Putamen (tissue), 1 donor: Measurements from ENCODE around the gene RUFY2.

Experiments used
- DNase-seq: peaks from one replicate; pipeline ENCODE4 v3.0.0-alpha.2; 2016; ENCODE audit warnings: low spot score

Gene RUFY2

DNA sequence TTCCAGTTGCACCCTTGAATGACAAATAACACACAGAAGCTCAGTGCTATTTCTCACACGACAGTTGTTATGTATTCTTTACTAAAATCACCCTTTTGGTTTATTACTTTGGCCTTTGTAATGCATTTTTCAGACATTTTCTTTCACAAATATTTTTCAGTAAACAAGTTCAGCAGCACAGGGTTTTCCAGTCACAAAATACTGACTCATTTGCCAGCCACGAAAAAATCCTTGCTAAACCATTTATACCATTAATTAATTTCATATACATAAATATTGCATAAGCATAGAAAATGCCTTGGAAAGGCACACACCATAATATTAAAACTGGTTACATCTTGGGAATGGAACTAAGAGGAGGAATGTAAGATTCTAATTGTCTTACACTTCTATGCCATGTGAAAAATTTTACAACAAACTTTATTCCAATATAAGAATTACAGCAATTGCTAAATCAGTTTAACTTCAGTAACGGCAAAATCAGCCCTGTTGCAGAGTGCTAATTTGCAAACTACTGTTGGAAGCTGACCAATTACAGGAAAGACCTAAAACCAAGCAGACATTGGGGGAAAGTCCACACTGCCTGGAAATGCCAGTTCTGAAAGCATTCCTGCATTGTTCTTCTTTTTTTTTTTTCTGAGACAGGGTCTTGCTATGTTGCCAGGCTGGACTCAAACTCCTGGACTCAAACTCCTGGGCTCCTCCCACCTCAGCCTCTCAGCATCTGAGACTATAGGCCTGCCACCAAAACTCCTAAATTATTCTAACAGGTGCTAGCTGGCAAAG is 42.8 kb downstream of the RUFY2 start:
- DNase-seq = no peak

DNA sequence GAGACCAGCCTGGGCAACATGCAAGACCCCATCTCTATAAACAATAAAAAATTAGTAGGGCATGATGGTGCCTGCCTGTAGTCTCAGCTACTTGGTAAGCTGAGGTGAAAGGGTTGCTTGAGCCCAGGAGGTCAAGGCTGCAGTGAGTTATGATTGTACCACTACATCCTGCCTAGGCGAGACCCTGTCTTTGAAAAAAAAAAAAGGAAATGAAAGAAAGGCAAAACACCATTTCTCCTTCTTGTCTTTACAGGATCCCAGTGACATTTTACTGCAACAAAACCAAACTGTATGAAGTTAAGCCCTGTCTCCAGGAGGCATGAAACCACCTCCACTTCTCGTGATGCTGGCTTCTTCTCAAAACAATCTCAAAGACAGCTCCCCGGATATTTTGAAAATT is 44.5 kb downstream of the RUFY2 start:
- DNase-seq = no peak

DNA sequence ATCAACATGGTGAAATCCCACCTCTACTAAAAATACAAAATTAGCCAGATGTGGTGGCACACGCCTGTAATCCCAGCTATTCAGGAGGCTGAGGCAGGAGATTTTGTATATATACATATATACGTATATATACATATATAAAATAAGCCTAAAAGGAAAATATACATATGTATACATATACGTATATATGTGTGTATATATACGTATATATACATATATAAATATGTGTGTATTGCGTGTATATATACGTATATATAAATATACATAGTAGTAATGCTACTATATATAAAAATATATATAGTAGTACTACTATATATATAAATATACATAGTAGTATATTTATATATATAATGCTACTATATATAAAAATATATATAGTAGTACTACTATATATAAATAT is 47.9 kb downstream of the RUFY2 start:
- DNase-seq = no peak

DNA sequence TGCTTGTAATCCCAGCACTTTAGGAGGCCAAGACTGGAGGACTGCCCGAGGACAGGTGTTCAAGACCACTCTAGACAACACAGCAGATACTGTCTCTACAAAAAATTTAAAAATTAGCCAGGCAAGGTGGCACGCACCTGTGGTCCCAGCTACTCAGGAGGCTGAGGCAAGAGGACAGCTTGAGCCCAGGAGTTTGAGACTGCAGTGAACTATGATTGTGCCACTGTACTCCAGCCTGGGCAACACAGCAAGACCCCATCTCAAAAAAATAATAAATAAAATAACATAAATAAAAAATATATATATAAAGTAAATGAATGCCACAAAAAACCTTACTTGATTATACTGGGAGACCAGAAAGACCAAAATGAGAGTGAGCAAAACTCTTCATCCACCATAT is 53.5 kb downstream of the RUFY2 start:
- DNase-seq = no peak

DNA sequence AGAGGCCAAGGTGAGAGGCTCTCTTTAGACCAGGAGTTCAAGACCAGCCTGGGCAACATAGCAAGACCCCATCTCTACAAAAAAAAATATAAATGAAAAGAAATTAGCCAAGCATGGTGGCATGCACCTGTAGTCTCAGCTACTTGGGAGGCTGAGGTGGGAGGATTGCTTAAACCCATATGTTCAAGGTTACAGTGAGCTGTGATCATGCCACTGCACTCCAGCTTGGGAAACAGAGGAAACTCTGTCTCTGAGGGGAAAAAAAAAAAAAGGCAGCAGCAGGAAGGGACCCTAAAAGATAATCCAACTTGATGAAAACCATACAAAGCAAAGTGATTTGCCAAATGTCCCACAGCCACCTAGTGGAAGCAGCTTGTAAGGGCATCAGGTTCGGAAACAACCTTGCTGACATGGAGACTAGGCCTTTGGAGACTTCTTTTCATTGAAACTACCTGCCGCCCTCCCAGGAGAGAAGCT is 58.8 kb downstream of the RUFY2 start:
- DNase-seq = no peak

DNA sequence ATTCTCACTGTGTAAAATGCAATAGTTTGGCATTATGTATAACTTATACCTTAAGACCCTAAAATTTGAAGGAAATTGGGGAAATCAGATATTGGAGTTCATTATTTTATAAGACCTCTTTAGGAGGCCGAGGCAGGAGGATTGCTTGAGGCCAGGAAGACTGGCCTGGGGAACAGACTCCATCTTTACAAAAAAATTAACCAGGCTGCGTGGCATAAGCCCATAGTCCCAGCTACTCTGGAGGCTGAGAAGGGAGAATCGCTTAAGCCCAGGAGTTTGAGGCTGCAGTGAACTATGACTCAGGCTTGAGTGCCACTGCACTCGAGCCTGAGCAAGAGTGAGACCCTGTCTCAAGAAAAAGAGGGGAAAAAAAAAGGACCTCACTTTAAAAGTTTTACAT is 60.3 kb downstream of the RUFY2 start:
- DNase-seq = no peak

DNA sequence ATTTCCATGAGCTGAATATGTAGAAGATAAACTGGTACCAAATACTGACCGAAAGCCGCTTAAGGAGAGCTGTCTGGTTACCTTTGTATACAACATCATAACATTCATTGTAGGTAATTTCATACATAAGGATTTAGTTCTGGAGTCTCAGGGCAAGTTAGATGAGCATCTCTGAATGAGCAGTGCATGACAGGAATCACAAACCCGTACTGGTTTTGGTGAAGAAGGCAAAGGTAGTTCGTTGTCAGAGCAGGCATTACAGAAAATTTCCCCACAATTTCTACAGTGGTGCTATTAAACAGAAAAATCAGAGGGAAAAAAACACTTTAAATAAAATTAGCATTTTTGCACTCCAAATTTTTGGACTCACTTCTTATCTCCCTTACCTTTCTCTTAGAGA is 61.5 kb downstream of the RUFY2 start:
- DNase-seq = no peak

DNA sequence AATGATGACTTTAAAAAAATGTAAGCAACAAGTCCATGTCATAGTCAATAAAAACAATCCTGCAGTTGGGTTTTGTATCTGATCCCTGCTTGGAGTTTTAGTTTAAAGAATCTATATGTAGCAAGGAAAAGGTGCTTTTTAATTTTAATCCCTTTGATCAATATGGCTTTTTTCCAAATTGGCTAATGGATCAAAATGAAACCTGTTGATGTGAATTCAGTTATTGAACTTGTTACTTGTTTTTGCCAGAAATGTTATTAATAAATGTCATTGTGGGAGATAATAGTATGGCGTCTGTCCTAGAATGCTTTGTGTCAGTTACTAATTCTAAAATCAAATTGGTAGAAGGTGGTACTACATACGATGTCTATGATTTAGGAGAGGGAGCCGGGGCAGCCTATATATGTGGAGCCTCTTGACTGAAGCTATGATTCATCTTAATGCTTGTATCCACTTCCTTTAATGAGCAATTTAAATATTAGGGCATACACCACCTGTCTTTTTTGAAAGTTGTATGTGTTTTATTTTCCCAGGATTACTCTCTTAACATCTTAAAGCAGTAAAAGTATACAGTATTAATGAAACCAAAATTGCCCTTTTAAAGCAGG is 64.1 kb downstream of the RUFY2 start:
- DNase-seq = no peak

DNA sequence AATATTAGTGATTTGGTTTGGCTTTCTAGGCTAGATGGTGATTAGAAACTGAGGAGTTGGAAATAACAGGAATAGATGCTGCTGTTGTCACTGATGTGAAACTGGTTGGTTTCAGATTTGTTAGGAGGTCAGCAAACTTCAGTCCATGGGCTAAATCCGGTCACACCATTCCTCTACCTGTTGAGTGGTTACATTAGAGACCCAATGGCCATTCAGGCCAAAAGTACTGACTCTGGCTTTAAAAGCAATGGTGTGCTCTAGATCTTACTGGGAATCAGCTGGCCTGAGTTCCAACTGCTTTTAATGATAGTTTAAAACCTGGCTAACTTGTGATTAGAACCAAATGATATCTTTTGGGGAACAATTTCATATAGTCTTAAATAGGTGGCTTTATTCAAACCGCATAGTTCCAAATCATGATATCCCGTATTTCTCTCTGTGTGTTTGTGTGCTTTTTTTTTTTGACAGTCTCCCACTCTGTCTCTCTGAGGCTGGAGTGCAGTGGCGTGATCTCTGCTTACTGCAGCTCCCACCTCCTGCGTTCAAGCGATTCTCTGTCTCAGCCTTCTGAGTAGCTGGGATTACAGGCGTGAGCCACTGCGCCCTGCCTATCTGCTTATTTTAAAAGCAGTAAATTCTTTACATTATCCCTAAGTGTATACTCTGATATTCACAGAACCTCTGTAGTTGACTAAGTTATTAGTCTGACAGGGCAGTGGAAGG is 66.6 kb downstream of the RUFY2 start:
- DNase-seq = no peak

DNA sequence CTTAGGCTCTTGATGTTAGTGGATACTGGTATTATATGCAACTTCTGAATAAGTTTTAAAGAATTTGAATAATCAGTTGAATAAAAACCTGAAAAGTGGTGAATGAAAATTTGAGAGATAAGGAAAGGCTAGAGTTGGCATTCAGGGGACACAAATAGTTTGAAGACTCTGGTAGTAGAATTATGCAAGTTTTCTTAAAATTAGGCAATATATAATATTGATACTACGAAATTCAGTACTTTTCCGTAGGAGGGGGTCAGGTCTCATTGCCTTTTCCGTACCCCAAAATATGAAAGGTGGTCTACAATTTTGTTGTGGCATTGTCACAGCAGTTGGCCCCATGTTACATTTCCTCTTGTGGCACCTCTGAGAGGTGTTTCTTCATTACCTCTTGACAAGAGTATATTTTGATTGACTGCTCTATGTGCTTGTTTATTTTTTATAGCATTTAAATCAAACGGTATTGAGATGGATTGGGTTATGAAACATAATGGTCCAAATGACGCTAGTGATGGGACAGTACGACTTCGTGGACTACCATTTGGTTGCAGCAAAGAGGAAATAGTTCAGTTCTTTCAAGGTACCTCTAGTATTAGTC is 70.2 kb downstream of the RUFY2 start:
- no peak for DNase-seq

DNA sequence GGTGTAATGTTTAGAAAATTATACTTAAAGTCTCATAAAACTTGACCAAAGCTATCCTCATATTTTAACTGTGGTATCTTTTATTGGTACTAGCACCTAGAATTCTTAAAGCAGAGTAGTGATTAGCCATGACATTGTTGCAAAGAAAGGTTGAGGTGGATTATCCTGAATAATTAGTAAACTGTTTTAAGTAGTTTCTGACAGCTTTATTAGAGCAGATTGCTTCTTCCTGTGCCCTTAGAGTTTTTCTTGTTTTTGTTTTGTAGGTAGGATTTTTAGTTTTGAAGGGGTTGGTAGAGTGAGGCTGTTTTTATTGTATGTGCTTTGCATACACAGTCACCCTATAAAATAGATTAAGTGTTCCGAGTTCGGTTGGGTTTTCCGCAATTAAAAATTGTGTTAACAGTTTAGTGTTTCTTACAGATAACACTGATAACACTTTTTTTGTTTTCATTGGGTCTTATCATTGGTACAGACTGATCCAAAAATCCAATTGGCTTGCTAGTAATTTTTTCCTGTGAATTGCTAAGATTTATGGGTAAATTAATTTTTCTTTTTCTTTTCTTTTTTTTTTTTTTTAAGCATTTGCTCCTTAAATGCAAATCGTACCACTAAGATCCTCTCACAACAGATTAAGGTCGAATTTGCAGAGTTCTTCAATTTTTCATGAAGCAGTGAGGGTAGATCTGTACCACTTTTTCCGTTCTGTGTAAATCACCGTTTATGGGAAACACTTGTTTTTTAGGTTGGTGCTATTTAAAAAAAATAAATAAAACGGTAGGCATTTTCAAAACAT is 72.2 kb downstream of the RUFY2 start:
- no peak for DNase-seq

DNA sequence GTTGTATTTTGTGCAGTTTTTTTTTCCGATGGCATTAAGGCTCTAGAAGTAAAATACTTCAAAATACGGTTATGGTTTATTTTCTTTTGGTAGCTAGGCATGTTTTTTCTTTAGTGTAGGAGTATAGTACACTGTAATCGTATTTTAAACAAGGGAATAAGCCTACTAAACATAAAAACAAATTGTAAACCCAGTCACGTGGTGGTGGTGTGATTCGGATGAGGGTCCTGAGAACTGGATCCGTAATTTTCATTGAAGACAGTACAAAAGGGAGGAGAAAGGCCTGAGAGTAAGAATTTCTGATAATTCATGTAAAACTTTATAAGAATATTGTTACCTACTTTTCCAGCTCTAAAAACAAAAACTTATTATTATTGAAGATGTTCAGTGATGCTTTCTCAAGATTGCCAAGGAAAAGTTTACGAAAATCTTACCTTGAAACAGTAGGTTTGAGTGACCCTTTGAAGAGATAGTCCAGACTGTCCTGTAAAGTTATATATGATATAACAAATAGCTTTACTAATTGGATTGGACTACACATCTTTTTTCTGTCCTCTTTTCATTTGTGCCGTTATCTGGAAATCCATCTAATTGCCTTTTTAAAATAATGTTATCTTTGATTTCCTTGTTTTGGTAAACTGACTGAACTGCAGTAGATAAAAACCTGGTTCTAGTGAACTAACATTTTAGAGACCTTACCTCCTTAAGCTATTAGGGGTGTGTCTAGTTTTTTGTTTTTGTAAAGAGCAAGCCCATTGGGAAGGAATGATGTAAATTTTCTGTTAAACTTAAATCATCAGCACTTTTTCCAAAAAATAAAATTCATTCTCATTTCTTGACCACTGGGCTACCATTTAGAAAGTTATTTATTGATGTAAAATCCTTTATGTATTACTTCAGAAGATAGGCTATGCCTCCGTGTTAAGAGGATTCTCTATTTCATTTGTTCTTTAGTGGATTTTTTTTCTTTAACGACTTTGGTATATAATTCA is 73.3 kb downstream of the RUFY2 start:
- DNase-seq = no peak

DNA sequence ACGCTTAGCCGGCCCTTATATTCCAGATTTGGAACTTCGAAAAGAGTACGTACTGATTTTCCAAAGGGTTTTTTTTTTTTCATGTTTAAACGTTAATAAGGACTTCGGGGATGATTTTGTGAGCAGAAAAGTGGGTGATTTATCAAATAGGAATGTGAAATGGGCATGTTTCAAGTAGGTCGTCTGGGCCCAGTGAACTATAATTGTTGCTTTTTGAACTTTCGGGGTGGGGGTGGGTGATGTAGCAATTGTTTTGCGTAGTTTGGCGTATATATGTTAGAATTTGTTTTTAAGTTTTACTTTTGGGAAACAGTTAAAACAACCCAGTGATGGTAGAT is 74.0 kb downstream of the RUFY2 start:
- DNase-seq = no peak

DNA sequence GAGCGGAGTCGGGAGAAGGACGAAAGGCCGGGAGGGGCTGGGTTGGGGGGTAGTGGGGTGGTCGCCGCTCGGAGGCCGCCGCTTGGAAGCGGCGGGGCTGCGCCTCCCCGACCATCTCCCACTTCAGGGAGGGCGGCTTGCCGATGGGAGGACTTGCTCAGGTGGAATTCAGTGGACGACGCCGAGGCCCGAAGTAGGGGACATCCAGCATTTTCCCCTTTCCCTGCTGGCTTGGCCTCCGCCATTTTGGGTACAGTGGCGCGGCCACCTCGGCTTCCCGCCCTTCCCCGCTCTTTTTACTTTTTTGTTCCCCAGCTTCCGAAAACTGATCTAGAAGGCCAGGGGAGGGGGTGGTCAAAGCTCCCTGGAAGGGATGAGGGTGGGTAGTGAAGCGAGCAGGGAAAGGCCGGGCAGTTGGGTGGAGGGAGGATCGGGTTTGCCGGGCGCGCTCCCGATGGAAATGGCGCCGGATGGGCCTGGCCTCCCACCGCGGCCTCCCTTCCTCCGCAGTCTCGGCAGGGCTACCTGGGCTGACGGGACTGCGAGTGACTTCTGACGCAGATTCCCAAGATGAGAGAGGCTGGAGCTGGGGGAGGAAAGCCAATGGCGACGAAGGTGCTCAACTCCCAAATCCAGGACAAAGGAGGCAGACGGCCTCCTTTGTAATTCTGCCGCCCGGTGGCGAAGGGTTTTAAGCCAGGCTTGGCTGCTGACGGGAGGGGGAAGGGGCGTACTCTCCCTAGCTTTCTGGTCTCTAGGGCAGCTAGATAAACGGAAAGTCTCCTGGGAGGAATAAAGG is 74.6 kb downstream of the RUFY2 start, which contains the start of gene PBLD:
PBLD (minus strand) TSS at position 670 of the 799 bp plus-strand sequence. CDS start 26,084 bp downstream, outside the sequence.
- DNase-seq = peak; percentile 79

DNA sequence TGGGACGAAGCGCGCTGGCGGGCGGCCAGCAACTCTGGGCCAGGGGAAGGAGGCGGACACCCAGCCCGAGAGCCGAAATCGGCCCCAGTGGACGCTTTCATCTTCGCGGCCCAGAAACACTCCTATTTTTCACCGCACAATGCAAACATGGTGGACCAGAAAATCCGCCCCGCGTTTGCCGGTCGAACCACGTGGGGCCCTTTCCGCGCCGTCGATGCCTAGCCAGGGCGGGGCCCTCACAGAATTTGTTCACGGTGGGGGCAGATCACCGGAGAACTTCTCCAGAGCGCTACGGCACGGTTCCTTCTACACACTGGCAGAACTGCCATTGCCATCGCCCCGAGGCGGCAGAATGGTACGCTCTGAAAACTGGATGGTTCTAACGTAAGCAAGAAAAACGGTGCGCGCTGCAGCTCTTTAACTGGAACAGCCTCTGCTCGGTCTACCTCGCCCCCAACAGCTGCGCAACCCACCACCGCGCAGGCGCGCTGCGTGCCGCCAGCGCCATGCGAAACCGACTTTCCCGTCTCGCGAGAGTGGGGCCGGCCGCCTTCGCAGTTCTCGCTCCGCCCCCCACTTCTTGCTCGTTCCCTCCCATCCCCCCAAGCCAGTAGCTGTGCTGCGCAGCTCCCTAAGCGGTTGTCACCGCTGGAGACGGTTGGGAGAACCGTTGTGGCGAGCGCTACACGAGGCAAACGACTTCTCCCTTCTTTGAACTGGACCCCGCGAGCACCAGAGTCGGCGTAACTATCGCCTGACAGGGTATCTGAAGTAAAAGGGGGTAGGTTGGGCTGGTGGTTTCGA is 75.4 kb downstream of the RUFY2 start, which contains the start of gene HNRNPH3:
HNRNPH3 (plus strand) TSS at position 610 of the 804 bp plus-strand sequence. CDS start 5,158 bp downstream, outside the sequence.
- peak; percentile 98 for DNase-seq

DNA sequence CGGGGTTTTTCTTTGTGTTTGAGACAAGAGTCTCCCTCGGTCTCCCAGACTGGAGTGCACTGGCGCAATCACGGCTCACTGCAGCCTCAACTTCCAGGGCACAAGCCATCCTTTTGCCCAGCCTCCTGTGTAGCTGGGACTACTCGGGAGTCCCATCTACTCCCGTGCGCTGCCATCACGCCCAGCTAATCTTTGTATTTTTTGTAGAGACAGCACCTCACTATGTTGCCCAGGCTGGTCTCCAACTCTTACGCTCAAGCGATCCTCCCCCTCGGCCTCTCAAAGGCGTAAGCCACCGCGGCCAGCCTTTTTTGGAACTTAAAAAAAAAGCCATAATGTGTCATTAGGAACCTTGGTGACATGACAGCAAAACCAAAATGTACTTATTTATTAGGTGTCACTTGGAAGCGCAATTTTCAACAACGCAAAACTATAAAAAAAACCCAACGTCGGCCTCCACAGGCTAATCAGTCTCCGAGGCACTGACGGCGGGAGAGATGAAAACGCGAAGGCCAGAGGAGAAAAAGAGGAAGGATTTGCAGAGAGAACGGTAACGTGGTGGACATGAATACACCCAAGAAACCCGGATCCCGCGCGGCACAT is 76.1 kb downstream of the RUFY2 start:
- peak; percentile 61 for DNase-seq

DNA sequence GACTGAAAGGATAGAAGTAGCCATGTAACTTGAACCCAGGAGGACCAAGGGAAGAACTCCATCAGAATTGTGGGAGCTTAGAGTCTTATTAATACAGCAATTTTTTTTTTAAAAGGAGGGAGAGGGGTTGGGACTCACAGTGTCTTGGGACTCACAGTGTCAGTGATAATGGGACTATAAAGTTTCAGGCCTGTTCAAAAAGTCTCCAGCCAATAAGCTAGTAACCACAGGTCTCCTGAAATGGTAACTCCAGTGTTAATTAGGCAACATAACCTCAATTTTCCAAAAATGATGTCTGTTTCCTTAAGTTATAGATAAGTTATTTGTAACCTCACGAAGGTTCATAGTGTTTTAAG is 77.6 kb downstream of the RUFY2 start:
- no peak for DNase-seq
